Muscle of back (tissue), 11 donors: ENCODE results near the gene PCDHGB3. TPM values are rescaled to one million over a fixed set of nuclear protein-coding genes. Genes with fewer than 3 reads are reported as not detected.
A peak's percentile ranks its signal among the peaks of the same experiment; 100 is the strongest.

Source experiments
- DNase-seq, 3 donors: peaks; one replicate each; pipeline versions ENCODE4 v3.0.0 to v3.0.0-alpha.2; 2013
- polyA plus RNA-seq, 10 donors: library from polyadenylated mRNA; unstranded; fragments of 120-200 nt; gene quantifications; one replicate each; pipeline ENCODE4 v1.2.1, GENCODE V29; 2013; ENCODE audit not compliant: insufficient read length in 10 of 10

Gene PCDHGB3
- polyA plus RNA-seq, 10 donors, result 0.99 to 1.7 (median 1.4) TPM

DNA sequence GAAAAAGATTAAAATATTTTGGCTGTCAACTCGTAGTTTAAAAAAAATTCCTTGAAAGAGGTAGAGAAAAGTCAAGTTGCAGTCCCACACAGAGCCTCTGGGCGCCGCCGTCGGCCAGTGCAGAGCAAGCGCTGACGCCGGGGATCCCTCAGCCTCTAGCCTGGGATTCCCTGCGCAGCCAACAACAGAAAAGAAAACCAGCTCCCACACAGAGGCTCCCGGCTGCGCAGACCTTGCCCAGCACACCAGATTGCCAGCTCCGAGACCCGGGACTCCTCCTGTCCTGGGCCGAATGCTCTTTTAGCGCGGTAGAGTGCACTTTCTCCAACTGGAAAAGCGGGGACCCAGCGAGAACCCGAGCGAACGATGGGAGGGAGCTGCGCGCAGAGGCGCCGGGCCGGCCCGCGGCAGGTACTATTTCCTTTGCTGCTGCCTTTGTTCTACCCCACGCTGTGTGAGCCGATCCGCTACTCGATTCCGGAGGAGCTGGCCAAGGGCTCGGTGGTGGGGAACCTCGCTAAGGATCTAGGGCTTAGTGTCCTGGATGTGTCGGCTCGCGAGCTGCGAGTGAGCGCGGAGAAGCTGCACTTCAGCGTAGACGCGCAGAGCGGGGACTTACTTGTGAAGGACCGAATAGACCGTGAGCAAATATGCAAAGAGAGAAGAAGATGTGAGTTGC is 47.6 kb downstream of the PCDHGB3 start, which contains the start of gene PCDHGB7:
TSS of gene PCDHGB7 (plus strand) at position 184 of the 679 bp plus-strand sequence. CDS start at position 367, 183 bp downstream.
- DNase-seq, result peak; percentile 46 to 72 (median 69)

DNA sequence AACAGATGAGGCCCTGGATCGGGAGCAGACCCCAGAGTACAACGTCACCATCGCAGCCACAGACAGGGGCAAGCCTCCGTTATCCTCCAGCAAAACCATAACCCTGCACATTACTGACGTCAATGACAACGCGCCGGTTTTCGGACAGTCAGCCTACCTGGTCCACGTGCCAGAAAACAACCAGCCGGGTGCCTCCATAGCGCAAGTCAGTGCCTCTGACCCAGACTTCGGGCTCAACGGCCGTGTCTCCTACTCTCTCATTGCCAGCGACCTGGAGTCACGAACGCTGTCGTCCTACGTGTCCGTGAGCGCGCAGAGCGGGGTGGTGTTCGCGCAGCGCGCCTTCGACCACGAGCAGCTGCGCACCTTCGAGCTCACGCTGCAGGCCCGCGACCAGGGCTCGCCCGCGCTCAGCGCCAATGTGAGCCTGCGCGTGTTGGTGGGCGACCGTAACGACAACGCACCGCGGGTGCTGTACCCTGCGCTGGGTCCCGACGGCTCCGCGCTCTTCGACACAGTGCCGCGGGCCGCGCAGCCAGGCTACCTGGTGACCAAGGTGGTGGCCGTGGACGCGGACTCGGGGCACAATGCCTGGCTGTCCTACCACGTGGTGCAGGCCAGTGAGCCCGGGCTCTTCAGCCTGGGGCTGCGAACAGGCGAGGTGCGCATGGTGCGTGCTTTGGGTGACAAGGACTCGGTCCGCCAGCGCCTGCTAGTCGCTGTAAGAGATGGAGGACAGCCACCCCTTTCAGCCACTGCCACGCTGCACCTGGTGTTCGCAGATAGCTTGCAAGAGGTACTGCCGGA is 49.2 kb downstream of the PCDHGB3 start:
- DNase-seq, result no peak

GRCh38 chr5:141420855-141421488 is 50.9 kb downstream of the PCDHGB3 start, which contains the start of gene PCDHGA11:
Gene PCDHGA11 (plus strand): TSS chr5:141421051. CDS start chr5:141421228, 177 bp downstream.
- DNase-seq, result peak in 2 of 3 donors; percentile 44

DNA sequence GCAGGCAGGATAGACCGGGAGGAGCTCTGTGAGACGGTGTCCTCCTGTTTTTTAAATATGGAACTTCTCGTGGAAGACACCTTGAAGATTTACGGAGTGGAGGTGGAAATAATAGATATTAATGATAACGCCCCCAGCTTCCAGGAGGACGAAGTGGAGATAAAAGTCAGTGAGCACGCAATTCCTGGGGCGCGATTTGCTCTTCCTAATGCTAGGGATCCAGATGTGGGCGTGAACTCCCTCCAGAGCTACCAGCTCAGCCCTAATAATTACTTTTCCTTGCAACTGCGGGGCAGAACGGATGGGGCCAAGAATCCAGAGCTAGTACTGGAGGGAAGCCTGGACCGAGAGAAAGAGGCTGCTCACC is 51.4 kb downstream of the PCDHGB3 start:
- DNase-seq, result no peak

Other genes with a start within 250 kb of the PCDHGB3 start
- gene PCDHB4, start 248.4 kb upstream of the PCDHGB3 start, polyA plus RNA-seq, result 1 to 10 TPM; 2.8 to 4.6 (median 3.1) TPM
- 1 to 10 TPM; 2.7 to 5.1 (median 3.9) TPM for gene PCDHB5, start 235.0 kb upstream of the PCDHGB3 start, polyA plus RNA-seq
- gene PCDHB6, start 220.2 kb upstream of the PCDHGB3 start, polyA plus RNA-seq, result 1 to 10 TPM; 1.3 to 2.5 (median 1.8) TPM
- 1 to 10 TPM; 1.8 to 3.5 (median 2.6) TPM for gene PCDHB7, start 197.6 kb upstream of the PCDHGB3 start, polyA plus RNA-seq
- gene PCDHB8, start 192.5 kb upstream of the PCDHGB3 start, polyA plus RNA-seq, result 1 to 10 TPM in 8 of 10 donors, under 1 TPM in 2; 0.34 to 2.4 (median 1.3) TPM
- 1 to 10 TPM; 2.3 to 6.1 (median 4.2) TPM for gene PCDHB16, start 187.9 kb upstream of the PCDHGB3 start, polyA plus RNA-seq
- 1 to 10 TPM; 1.4 to 3.9 (median 2.5) TPM for gene PCDHB9, start 183.1 kb upstream of the PCDHGB3 start, polyA plus RNA-seq
- gene PCDHB10, start 177.9 kb upstream of the PCDHGB3 start, polyA plus RNA-seq, result 1 to 10 TPM; 3.6 to 6.4 (median 4.9) TPM
- gene PCDHB11, start 170.6 kb upstream of the PCDHGB3 start, polyA plus RNA-seq, result 1 to 10 TPM; 1.6 to 3.5 (median 2.7) TPM
- gene PCDHB12, start 161.5 kb upstream of the PCDHGB3 start, polyA plus RNA-seq, result 1 to 10 TPM; 2.3 to 3.7 (median 2.8) TPM
- 1 to 10 TPM; 2.3 to 3.6 (median 2.6) TPM for gene PCDHB13, start 156.3 kb upstream of the PCDHGB3 start, polyA plus RNA-seq
- gene PCDHB14, start 146.9 kb upstream of the PCDHGB3 start, polyA plus RNA-seq, result 1 to 10 TPM; 5.3 to 8.1 (median 6.6) TPM
- gene PCDHB15, start 124.8 kb upstream of the PCDHGB3 start, polyA plus RNA-seq, result 1 to 10 TPM; 5.9 to 9.7 (median 7.8) TPM
- under 1 TPM in 1 of 10 donors, not detected in 9; 0.17 TPM for gene SLC25A2, start 66.2 kb upstream of the PCDHGB3 start, polyA plus RNA-seq
- gene TAF7, start 49.5 kb upstream of the PCDHGB3 start, polyA plus RNA-seq, result 10 to 100 TPM; 74.5 to 97.2 (median 82.8) TPM
- under 1 TPM; 0.38 to 0.64 (median 0.54) TPM for gene PCDHGA1, start 39.7 kb upstream of the PCDHGB3 start, polyA plus RNA-seq
- 1 to 10 TPM; 1.7 to 3.1 (median 2.4) TPM for gene PCDHGA2, start 31.5 kb upstream of the PCDHGB3 start, polyA plus RNA-seq
- gene PCDHGA3, start 26.4 kb upstream of the PCDHGB3 start, polyA plus RNA-seq, result 1 to 10 TPM; 1.2 to 1.7 (median 1.4) TPM
- under 1 TPM; 0.36 to 0.88 (median 0.60) TPM for gene PCDHGB1, start 20.1 kb upstream of the PCDHGB3 start, polyA plus RNA-seq
- 1 to 10 TPM; 1.1 to 1.8 (median 1.3) TPM for gene PCDHGA4, start 15.2 kb upstream of the PCDHGB3 start, polyA plus RNA-seq
- 1 to 10 TPM; 1.9 to 2.6 (median 2.2) TPM for gene PCDHGB2, start 10.2 kb upstream of the PCDHGB3 start, polyA plus RNA-seq
- gene PCDHGA5, start 6.1 kb upstream of the PCDHGB3 start, polyA plus RNA-seq, result 1 to 10 TPM; 1.9 to 3.3 (median 2.6) TPM
- 1 to 10 TPM; 2.4 to 5.4 (median 3.4) TPM for gene PCDHGA6, start 3.6 kb downstream of the PCDHGB3 start, polyA plus RNA-seq
- gene PCDHGA7, start 12.5 kb downstream of the PCDHGB3 start, polyA plus RNA-seq, result 1 to 10 TPM; 1.2 to 2.0 (median 1.4) TPM
- 1 to 10 TPM; 1.7 to 3.9 (median 2.5) TPM for gene PCDHGB4, start 17.5 kb downstream of the PCDHGB3 start, polyA plus RNA-seq
- gene PCDHGA8, start 22.4 kb downstream of the PCDHGB3 start, polyA plus RNA-seq, result under 1 TPM; 0.43 to 0.83 (median 0.57) TPM
- 1 to 10 TPM; 2.5 to 7.0 (median 4.1) TPM for gene PCDHGB5, start 27.7 kb downstream of the PCDHGB3 start, polyA plus RNA-seq
- gene PCDHGA9, start 32.5 kb downstream of the PCDHGB3 start, polyA plus RNA-seq, result 1 to 10 TPM; 3.4 to 5.3 (median 3.8) TPM
- 1 to 10 TPM; 2.7 to 6.8 (median 4.3) TPM for gene PCDHGB6, start 37.8 kb downstream of the PCDHGB3 start, polyA plus RNA-seq
- 1 to 10 TPM; 1.2 to 2.8 (median 1.8) TPM for gene PCDHGA10, start 42.7 kb downstream of the PCDHGB3 start, polyA plus RNA-seq
- 10 to 100 TPM in 1 of 10 donors, 1 to 10 TPM in 9; 7.4 to 11.7 (median 8.2) TPM for gene PCDHGB7, start 47.4 kb downstream of the PCDHGB3 start, polyA plus RNA-seq
- 1 to 10 TPM; 2.9 to 4.8 (median 3.3) TPM for gene PCDHGA11, start 50.8 kb downstream of the PCDHGB3 start, polyA plus RNA-seq
- 1 to 10 TPM; 1.2 to 3.1 (median 2.3) TPM for gene PCDHGA12, start 60.3 kb downstream of the PCDHGB3 start, polyA plus RNA-seq
- gene PCDHGC3, start 105.7 kb downstream of the PCDHGB3 start, polyA plus RNA-seq, result 100 to 1,000 TPM in 8 of 10 donors, 10 to 100 TPM in 2; 95.8 to 177 (median 115) TPM
- gene PCDHGC4, start 114.8 kb downstream of the PCDHGB3 start, polyA plus RNA-seq, result 1 to 10 TPM in 9 of 10 donors, under 1 TPM in 1; 0.93 to 2.2 (median 1.6) TPM
- 1 to 10 TPM in 1 of 10 donors, under 1 TPM in 9; 0.25 to 1.4 (median 0.44) TPM for gene PCDHGC5, start 118.8 kb downstream of the PCDHGB3 start, polyA plus RNA-seq
- 10 to 100 TPM; 24.3 to 34.3 (median 27.6) TPM for gene DIAPH1, start 248.8 kb downstream of the PCDHGB3 start, polyA plus RNA-seq